SK-N-MC (cell line): ENCODE measurements around the gene MAGEE1.

Experiments
- EZH2 ChIP-seq: fragments of 200-600 bp; sonication (generic); IDR thresholded peaks from one replicate; pipeline ENCODE4 v1.6.1; 2017; ENCODE audit warnings: antibody characterized with exemption
- FOXP2 ChIP-seq: optimal IDR thresholded peaks from 2 replicates; pipeline ENCODE3; 2011; ENCODE audit warnings: mild to moderate bottlenecking, moderate library complexity; ENCODE audit not compliant: insufficient read depth; ENCODE audit errors: extremely low read length, control extremely low read depth
- POLR2AphosphoS5 ChIP-seq: IDR thresholded peaks from 2 replicates; pipeline ENCODE4 v1.6.1; 2012; ENCODE audit warnings: mild to moderate bottlenecking, low read depth, low read length, borderline replicate concordance

DNA sequence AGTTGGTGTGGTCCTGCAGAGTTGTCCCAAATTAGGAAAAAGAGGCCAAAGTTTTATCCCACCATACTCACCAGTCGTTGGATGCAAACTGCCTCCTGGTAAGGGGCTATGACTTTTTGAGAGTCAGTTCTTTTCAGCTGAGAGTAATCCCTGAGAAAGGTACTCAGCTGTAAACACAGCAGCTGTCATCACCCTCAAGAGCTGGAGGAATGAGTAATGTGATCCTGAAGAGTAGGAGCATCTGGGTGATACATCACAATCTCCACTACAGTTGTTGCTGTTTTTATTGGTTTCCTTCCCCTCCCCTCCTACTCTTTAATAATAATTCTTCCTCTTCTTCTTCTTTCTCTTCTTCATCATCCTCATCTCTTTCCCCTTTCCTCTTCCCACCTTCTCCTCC is 5.7 kb downstream of the MAGEE1 start:
- TF ChIP-seq EZH2 = no peak
- no peak for TF ChIP-seq POLR2AphosphoS5
- no peak for TF ChIP-seq FOXP2
